GM10266 (cell line): ENCODE measurements around the gene SH3GL1.

Source experiments
- DNase-seq: peaks from one replicate; pipeline ENCODE4 v3.0.0; 2012; ENCODE audit errors: extremely low spot score
- CTCF ChIP-seq: IDR thresholded peaks from 2 replicates; pipeline ENCODE4 v1.5.1; 2012; ENCODE audit warnings: mild to moderate bottlenecking, low read depth; ENCODE audit not compliant: control insufficient read depth, insufficient read depth; ENCODE audit errors: missing control alignments

Gene SH3GL1

GRCh38 chr19:4403005-4403761, 2.8 kb upstream of the SH3GL1 start:
- TF ChIP-seq CTCF = no peak
- no peak for DNase-seq

GRCh38 chr19:4402171-4403004, 2.0 kb upstream of the SH3GL1 start, which contains the start of gene CHAF1A:
CHAF1A (plus strand) TSS chr19:4402640; CDS start chr19:4402763, 123 bp downstream.
- DNase-seq = peak; percentile 100
- TF ChIP-seq CTCF = no peak

DNA sequence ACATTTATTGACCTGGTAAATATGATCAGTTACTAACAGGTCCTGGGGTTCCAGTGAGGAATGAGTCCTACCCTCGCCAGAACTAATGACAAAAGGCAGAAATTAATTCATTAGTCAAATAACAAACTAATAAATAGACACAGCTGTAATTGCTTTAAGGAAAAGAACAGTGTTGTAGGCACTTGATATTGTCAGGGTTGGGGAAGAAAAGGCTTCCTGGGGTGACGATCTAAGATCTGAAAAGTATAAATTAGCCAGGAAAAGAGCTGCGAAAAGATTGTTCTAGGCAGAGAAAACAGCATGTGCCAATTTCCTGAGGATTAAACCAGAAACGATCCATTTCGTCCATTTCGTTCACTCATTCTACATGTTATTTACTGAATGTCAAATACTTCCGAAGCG, 1.4 kb upstream of the SH3GL1 start:
- no peak for TF ChIP-seq CTCF
- no peak for DNase-seq

- no peak for TF ChIP-seq CTCF
- no peak for DNase-seq
Observed at GRCh38 chr19:4399812-4400134, 574 bp downstream of the SH3GL1 start.

DNA sequence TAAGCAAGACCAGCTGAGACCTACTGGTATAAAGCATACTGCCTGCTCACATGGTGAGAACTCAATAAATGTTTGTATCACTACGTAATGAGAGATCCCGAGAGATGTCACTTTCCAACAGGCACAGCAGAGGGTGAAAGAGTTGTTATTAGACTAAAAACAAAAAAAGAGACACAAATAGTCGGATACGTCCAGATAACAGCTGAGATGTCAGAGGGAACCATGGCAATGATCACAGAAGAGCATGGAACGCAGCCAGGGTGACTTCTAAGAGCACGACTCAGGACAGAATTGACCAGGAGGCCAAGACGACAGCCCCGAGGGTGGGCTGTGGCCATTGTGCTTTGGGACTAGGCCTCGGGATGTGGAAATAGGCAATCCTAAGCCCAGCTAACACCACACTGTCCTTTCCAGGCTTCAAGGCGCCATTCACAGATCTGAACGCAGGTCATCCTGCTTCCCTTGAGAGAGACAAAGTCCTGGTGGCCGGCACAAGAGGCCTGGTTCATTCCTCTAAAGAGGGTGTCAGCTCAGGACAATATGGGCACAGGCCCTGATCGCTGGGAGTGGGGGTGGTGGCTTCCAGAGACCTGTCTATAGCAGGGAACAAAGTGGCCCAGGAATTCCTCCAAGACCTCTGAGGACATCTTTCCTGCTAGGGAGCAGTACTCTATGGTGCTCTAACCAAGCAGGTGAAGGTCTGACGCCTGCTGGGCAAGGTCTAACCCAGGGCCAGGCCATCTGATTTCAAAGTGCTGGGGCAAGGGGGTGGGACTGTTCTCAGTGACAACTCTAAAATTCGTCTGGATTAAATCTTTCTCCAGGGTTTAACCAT, 3.2 kb downstream of the SH3GL1 start:
- no peak for TF ChIP-seq CTCF
- no peak for DNase-seq

- no peak for DNase-seq
- no peak for TF ChIP-seq CTCF
Observed at GRCh38 chr19:4393947-4394590, 6.3 kb downstream of the SH3GL1 start.
